ENCODE results near the gene RUNX2.

GRCh38 chr6:45344900-45345299 is 16.8 kb downstream of the RUNX2 start:
- no peak for TF ChIP-seq CTCF (IDR thresholded peaks at IDR 0.05 in 4 of 5, conservative IDR thresholded peaks at IDR 0.05 in 1 of 5)
- no peak for TF ChIP-seq POLR2A (IDR thresholded peaks at IDR 0.05)

Data from gastrocnemius medialis (tissue), 4 donors.